GM06990 (cell line): ENCODE measurements around the gene TMEM145.

Experiments
- DNase-seq: peaks from one replicate; pipeline ENCODE4 v3.0.0-alpha.2; 2011; ENCODE audit not compliant: insufficient read length; ENCODE audit errors: extremely low read depth
- H3K27me3 ChIP-seq: replicated peaks from 2 replicates; pipeline ENCODE4 v1.6.0; 2011; ENCODE audit warnings: low read length; ENCODE audit not compliant: control insufficient read depth, insufficient read depth
- H3K36me3 ChIP-seq: 2 replicates; pipeline ENCODE4 v1.5.1; 2011; ENCODE audit warnings: low read length; ENCODE audit not compliant: control insufficient read depth, insufficient read depth
- H3K4me3 ChIP-seq: replicated peaks from 2 replicates; pipeline ENCODE4 v1.5.1; 2011; ENCODE audit warnings: low read depth, mild to moderate bottlenecking, control low read depth, low read length
- TF ChIP-seq, protein P1 (sequence below): IDR thresholded peaks from 2 replicates; pipeline ENCODE4 v1.5.1; 2011; ENCODE audit warnings: low read length, control low read depth, mild to moderate bottlenecking, inconsistent platforms; ENCODE audit not compliant: insufficient read depth, poor library complexity, severe bottlenecking

TMEM145 gene

DNA sequence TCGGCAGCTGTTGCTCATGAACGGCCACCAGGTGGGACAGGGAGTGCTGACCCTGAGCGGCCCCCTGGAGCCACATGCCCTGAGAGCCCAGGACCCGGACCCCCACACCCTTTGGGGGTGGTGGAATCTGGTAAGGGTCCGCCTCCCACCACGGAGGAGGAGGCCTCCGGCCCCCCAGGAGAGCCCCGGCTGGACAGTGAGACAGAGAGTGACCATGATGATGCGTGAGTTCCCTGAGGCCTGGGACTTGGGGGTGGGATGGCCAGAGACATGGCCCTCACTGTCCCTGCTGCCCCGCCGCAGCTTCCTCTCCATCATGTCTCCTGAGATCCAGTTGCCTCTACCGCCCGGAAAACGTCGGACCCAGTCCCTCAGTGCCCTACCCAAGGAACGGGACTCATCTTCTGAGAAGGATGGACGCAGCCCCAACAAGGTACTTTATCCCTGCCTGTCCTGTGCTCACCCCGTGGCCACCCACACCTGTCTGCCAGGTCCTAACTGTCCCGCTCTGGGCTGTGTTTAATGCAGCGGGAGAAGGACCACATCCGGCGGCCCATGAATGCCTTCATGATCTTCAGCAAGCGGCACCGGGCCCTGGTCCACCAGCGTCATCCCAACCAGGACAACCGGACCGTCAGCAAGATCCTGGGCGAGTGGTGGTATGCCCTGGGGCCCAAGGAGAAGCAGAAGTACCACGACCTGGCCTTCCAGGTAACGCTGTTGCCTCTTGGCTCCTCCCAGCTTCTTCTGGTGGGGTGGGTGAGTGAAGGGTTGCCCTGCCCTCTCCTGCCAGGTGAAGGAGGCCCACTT, 25.9 kb upstream of the TMEM145 start:
- Histone ChIP-seq H3K36me3 (peaks cover 37% of the 10 kb centered on the region), H3K27me3 (no peaks in the 10 kb centered on the region), H3K4me3 (no peak overlapping the region)
- DNase-seq, result no peak
- TF ChIP-seq, protein P1, sequence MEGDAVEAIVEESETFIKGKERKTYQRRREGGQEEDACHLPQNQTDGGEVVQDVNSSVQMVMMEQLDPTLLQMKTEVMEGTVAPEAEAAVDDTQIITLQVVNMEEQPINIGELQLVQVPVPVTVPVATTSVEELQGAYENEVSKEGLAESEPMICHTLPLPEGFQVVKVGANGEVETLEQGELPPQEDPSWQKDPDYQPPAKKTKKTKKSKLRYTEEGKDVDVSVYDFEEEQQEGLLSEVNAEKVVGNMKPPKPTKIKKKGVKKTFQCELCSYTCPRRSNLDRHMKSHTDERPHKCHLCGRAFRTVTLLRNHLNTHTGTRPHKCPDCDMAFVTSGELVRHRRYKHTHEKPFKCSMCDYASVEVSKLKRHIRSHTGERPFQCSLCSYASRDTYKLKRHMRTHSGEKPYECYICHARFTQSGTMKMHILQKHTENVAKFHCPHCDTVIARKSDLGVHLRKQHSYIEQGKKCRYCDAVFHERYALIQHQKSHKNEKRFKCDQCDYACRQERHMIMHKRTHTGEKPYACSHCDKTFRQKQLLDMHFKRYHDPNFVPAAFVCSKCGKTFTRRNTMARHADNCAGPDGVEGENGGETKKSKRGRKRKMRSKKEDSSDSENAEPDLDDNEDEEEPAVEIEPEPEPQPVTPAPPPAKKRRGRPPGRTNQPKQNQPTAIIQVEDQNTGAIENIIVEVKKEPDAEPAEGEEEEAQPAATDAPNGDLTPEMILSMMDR, result no peak

GRCh38 chr19:42287827-42288107, 25.3 kb upstream of the TMEM145 start:
- H3K4me3 ChIP-seq, result no peak overlapping the region
- no peaks in the 10 kb centered on the region for H3K27me3 ChIP-seq
- H3K36me3 ChIP-seq, result peaks cover 42% of the 10 kb centered on the region
- no peak for DNase-seq
- TF ChIP-seq, protein P1, result no peak

DNA sequence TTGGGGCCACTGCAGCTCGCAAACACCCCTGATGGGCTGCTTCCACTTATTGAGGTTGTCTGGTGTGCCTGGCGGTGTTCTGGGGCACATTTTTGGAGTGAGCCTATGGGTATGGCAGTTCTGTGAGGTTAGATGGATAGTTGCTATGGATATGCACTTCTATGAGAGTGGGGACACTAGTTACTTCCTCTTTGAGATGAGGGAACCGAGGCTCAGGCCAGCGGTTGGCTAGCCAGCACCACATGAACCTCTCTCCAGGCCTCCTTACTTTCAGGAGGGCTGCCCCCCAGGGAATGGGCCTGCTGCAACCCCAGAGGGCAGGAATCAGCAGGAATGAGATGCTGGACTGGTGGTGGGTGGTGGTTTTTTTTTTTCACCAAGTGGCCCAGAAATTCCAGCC, 24.7 kb upstream of the TMEM145 start:
- no peak for DNase-seq
- Histone ChIP-seq H3K36me3 (peaks cover 46% of the 10 kb centered on the region), H3K4me3 (no peak overlapping the region), H3K27me3 (no peaks in the 10 kb centered on the region)
- TF ChIP-seq, protein P1, result no peak

- TF ChIP-seq, protein P1, result no peak
- DNase-seq, result peak; percentile 4
- Histone ChIP-seq H3K36me3 (peaks cover 49% of the 10 kb centered on the region), H3K27me3 (no peaks in the 10 kb centered on the region), H3K4me3 (no peak overlapping the region)
Observed at GRCh38 chr19:42288881-42289555, 24.1 kb upstream of the TMEM145 start.

- Histone ChIP-seq H3K27me3 (no peaks in the 10 kb centered on the region), H3K36me3 (peaks cover 54% of the 10 kb centered on the region), H3K4me3 (no peak overlapping the region)
- DNase-seq, result peak; percentile 3
- TF ChIP-seq, protein P1, result no peak
Observed at GRCh38 chr19:42289556-42290041, 23.5 kb upstream of the TMEM145 start.
